GM19324 (cell line): Measurements from ENCODE around the gene EPM2A.

ENCODE experiments used
- ATAC-seq: cut with Tn5 transposase; IDR thresholded peaks from one replicate; pipeline ENCODE4 v1.9.1; 2021; ENCODE audit warnings: mild to moderate bottlenecking, moderate library complexity; ENCODE audit not compliant: unreplicated experiment, low FRiP score

EPM2A gene

DNA sequence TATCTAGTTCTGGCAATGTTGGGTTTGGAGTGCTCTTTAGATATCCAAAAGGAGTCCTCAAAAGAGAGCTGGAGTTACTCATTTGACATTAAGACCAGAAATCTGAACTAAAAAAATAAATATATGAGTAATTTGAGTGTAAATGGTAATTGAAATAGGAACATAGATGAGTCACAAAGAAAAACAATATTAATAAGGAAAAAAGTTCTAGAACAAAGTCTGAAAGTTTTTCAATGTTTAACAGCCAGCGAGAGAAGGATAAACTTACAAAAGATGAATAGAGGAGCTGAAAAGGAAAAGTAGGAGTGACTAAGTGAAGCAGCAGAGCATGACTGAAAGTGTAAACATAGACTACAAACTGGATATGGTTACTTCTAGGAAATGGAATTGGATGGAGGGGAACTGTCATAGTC lies 46.8 kb downstream of the EPM2A start:
- no peak for ATAC-seq

DNA sequence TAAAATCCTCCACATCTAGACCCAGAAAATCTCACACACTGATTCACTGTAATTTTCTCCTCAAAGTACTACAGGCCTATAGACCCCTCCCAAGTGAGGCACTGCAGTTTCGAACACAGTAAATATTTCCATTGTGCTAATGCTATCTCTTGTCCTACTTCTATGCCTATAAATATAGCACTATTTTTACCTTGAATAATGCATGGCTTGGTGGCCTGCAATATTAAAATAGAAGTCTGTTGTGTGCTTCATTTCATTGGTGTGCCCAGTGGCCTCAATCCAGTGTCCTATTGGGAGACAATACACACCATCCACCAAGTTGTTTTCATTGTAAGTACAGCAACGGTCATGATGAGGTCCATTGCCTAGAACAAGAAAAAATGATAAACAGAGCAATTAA lies 49.4 kb downstream of the EPM2A start:
- no peak for ATAC-seq

DNA sequence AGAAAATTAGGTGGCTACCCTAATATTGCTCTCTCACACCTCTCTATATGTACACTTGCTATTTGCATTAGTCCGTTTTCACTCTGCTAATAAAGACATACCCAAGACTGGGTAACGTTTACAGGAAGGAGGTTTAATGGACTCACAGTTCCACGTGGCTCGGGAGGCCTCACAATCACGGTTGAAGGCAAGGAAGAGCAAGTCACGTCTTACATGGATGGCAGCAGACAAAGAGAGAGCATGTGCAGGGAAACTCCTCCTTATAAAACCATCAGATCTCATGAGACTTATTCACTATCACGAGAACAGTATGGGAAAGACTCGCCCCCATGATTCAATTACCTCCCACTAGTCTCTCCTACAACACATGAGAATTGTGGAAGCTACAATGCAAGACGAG lies 53.4 kb downstream of the EPM2A start:
- ATAC-seq = no peak

DNA sequence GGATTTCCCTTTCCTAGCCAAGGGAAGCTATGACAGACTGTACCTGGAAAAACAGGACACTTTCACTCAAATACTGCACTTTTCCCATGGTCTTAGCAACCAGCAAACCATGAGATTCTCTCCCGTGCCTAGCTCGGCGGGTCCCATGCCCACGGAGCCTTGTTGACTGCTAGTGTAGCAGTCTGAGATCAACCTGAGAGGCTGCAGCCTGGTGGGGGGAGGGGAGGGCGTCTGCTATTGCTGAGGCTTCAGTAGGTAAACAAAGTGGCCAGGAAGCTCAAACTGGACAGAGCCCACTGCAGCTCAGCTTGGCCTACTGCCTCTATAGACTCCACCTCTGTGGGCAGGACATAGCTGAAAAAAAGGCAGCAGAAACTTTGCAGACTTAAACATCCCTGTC lies 61.8 kb downstream of the EPM2A start:
- no peak for ATAC-seq

DNA sequence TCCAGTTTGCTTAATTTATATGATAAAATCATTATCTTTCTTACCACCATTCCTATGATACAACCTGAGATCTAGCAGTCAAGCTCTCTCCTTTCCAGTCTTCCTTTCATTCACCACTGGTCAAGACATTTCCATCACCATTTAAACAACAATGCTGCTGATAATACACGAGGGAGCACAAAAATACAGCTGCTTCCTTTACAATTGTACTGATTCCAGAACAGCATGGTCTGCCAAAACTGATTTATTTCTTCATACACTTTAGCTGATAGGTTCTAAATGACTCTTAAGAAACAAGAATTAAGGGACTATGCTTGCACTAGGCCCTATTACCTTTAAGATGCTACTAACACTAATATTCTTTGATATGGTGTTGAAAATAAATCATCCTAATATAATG lies 65.0 kb downstream of the EPM2A start:
- no peak for ATAC-seq

DNA sequence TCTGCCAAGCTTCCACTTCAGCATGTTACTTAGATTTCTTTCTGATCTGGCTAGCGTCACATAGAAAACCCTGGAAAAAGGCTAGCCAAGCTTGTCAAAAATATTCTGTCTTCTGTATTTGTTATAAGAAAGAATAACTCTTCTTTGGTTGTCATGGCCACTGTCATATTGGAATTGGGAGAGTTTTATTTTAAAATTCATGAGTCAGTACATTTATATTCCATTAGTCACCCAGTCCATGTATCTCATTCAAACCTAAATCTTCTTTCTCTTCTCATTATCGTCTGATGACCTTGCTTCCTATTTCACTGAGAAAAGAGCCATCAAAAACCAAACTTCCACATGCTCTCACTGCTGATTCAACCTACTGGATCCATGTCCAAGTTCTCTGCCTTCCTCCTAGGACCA lies 65.7 kb downstream of the EPM2A start:
- ATAC-seq = no peak

DNA sequence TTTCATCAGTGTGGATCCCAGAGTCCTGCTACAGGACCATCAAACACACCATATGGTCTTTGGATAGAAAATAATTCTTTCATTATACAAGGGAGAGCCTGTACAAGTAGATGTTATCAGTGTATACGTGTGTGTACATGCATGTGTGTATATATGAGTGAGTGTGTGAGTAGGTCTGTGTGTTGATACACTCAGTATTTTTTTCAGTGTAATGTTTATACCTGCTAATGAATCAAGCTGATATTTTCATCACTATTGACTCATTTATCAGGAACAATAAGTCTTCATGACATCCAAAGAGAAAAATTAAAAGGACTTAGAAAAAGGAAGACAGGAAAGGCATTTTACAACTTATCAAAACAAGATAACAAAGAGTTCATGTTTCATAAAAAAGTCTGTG lies 66.5 kb downstream of the EPM2A start:
- no peak for ATAC-seq

DNA sequence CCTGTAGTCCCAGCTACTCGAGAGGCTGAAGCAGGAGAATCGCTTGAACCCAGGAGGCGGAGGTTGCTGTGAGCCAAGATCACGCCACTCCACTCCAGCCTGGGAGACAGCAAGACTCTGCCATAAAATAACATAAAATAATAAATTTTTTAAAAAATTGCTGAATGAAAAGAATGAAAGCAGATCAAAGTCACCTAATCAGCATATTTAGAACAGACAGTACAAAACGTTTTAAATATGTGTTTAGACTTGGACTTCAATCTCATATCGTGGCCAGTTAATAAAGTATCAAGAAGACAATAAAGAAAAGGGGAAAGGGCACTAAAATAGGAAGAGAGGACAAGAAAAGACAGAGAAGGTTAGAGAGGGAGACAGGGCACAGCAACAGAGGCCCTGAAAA lies 74.6 kb downstream of the EPM2A start:
- ATAC-seq = no peak

DNA sequence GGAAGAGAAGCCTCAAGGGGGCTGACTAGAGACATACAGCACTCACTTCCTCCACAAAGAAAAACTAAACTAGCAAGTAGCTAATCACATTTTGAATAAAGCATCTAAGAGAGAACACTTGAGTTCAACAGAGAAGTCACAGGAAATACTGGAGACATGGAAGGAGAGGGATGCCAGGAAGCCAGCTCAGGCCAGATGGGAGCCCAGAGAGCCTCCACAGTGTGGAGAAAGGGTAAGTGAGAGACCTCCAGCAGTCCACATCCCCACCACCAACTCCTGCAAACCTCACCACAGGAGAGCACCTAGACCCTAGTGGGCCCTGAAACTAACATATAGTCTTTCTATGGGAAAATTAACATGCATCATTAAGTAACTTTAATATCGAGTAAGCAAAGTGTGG lies 79.2 kb downstream of the EPM2A start:
- no peak for ATAC-seq

DNA sequence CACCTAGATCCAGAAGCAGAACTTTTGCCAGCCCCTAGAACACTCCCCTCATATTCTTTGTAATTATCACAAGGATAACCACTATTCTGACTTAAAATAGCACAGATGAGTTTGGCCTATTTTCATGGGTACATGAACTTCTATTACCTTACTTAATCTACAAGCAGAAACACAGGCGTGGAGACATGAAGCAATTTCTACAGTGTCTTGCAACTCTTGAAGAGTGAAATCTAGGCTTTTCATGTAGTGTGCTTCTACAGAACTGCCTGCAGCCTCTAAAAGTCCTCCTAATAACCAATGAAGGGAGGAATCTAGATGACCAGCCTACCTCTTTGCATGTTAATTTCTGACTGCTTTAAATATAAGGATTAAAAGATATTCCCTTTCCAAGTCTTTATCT lies 82.7 kb downstream of the EPM2A start:
- ATAC-seq = no peak

DNA sequence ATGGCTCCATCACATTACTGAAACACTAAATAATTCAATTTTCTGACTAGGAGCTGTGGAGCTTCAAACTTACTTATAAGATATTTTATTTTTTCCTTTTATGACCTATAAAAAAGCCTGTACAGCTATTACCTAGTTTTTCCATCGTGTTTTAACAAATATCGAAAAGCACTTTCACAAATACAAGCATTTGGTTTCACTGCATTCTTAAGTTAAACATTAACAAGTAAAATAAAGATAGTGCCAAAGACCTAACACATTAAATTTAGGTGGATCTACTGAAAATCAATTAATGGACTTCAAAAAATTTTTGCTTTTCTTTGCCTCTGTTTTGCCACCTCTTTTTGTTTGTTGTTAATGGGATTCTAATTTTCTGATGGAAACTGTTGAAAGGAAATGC lies 83.3 kb downstream of the EPM2A start:
- no peak for ATAC-seq

DNA sequence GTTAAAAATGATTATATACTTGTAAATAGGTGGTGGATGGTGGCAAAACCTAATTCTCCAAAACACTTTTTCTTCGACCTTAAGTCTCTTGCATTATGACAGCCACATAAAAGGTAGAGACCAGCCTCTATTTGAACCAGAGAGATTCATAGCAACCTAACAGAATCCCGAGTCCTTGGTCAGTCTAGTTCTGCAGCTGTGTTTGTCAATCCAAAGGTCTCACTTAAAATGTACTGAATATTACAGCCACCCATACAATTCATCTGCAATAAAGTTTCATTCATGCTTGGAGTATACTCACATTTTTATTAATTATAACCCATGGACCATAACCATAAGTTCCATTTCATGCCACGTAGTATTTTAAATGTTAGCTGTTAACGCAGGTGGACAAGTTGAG lies 87.2 kb downstream of the EPM2A start:
- no peak for ATAC-seq

DNA sequence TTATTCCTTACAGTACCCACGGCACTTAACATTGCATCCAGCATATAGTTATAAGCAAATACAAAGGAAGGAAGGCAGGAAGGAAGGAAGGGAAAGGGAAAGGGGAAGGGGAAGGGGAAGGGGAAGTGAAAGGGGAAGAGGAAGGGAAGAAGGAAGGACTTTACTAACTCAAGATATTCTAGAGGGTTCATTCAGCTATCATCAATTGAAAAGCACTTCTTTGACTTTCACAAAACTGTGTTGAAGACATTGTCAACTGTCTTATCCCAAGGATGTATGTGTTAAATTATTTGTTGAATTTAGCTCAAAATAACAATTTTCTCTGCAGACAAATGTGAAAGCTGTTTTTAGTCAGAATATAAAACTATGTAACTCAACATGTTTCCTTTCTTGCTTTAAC lies 87.7 kb downstream of the EPM2A start:
- ATAC-seq = no peak

DNA sequence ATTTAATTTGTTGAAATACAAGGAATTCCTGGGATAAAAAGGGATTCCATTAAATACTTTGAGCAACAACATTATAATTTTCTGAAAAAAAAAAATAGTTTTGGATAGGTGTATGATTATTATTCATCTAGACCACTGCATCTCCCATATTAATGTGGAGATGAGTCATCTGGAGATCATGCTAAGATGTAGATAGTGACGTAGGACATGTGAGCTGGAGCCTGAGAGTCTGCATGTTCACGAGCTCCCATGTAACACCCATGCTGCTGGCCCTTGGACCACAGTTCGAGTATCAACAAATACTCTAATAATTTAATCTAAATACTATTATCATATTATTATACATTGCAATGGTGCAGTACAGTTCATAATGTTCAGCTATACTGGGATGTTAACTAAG lies 91.6 kb downstream of the EPM2A start:
- ATAC-seq = no peak

DNA sequence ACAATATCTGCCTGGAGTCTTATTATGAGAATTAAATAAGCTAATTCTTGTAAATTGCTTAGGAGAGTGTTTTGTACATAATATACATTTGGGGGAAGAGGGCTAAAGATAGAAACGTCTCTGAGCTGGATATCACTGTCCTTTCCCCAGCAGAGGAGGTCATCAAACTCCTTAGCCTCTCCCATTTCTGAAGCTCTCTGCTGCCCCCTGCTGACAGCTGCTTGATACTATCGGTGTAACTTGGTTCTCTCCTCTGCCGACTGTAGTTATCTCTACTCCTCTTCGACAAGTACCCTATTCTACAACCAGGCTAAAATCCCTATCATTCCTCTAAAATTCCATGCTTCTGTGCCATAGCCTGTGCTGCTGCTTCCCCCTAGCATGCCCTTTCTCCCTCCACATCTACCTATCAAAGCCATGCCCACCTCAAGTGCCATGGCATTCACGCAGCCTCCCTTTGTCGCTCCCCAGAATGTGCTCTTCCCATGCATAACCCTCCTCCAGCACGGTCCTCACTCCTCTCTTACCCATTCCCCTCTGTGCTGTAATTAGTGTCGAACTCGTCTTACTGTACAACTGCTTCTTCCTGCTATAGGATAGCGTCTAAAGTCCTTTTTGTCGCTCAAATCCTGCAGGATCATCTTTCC lies 101.2 kb downstream of the EPM2A start:
- ATAC-seq = peak; percentile 88

DNA sequence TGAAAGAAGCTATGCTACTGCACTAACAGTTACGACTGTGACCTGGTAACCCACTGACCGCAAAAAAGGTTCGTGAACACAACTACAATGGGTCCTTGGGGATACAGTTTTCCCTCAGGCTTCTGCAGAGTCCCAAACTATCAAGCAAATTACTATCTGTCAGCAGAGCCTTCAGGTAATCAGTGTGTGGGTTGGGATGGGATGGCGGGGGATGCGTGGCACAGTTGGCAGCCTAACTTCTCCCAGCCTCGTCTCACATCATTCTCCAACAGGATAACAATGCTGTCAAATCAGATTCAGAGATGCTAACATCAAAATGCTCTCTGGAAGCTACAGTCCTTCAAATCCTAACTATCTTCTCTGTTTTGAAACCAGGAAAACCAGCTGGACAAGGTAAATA lies 102.3 kb downstream of the EPM2A start:
- no peak for ATAC-seq

DNA sequence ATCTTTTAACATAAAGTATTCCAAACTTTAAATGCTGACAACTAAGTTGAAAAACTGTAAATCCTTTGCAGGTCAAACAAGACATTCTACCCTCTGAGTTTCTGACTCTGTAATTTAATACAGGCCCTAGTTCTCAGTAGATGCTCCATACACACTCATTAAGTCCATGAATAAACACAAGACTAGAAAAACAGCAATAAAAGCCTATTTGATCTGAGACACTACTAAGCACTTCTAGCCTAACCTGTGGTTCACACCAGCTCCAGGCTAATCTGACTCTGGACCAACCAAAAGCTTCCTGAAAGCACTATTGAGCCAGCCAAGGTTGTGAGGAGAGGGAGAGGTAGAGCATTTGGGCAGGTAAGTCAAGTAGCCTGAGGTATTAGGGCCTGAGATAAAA lies 103.9 kb downstream of the EPM2A start:
- ATAC-seq = no peak

DNA sequence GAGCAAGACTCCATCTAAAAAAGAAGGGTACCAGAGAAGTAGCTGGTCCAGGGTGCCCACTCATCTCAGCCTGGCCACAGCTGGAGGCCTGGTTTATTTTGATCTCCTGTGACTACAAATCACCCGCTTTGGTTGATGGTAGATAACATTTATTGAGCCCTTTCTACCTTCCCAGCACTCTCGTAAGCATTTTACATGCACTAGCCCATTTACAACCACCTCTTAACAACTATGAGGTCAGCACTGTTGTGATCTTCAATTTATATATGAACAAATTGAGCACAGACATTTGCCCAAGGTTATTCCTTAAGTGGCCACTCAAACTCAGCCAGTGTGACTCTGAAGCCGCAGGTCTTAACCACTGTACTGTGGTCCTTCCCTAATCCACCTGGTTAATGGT lies 104.7 kb downstream of the EPM2A start:
- ATAC-seq = no peak

DNA sequence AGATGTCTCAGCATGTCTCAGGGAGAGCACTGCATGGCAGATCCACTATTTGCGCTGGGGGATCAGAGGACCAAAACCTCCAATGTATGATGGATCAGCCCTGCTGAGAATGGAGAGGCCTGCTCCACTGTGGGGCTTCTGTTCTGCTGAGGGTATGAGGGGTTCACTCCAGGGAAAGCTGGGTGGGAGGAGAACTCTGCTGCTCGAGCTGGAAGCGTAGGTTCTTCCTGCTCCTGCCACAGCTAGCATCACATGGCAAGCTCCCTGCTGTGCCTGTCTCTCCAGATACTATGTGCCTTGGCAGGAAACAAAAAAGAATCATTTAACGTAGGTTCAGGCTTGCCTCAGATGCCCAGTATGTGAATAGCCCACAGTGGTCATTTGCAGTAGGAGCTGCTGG lies 105.8 kb downstream of the EPM2A start:
- no peak for ATAC-seq

DNA sequence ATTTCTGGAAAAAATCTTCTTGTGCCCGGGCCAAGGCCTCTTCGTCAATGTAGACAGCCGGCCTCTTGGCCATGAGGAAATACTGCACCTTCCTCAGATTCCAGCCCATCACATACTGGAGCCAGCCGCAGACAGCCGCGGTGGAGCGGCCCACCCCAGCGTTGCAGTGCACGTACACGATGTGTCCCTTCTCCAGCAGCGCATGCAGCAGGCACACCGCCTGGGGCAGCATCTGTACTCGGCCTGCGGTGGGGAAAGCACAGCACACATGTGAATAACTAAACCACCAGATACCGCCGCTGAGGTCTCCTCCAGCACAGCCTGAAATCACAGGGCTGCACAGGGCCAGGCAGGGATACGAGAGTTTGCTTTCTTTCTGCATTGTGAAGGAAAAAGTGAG lies 107.9 kb downstream of the EPM2A start:
- no peak for ATAC-seq

DNA sequence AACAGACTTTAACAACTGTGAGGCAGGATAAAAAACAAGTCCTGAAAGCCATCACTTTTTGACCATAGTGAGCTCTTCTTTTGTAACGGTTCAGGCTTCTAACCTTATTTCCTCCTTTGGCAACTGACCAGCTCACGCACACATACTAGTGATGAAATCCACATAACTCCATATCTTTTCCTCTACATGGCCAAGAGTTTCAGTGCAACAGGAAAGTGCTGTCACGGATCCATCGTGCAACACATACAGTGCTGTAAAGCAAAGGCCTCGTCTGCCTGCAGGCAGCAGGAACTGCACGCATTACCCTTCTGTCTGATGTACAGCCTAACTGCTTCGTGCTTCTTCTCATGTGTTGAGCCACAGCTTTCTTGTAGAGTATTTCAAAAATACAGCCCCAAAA lies 108.5 kb downstream of the EPM2A start:
- no peak for ATAC-seq

DNA sequence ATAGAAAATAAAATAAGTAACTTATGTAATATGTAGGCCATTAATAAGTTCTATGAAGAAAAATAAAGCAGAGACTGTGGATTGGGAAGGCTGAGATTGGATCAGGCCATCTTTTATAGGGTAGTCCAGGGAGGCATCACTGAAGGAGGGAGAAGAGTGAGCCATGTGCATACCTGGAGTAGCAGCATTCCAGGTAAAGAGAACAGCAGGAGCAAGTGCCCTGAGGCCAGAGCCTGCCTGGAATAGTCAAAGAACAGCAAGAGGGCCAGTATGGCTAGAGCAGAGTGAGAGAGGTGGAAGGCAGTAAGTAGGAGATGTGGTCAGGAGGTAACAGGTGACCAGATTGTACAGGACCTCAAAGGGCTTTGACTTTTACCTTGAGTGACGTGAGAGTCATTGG lies 112.1 kb downstream of the EPM2A start:
- no peak for ATAC-seq

DNA sequence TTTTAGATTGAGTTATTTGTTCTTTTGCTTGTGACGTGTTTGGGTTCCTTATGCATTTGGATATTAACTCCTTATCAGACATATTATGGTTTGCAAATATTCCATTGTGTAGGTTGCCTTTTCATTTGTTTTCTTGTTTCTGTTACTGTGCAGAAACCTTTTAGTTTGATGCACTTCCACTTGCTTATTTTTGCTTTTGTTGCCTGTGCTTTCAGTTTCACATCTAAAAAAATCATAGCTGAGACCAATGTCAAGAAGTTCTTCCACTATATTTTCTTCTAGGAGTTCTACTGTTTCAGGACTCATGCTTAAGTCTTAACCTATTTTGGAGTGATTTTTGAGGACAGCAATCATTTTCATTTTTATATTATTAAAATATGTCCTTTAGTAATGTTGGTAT lies 113.5 kb downstream of the EPM2A start:
- peak; percentile 55 for ATAC-seq
